IPS DF 4.7 (cell line): ENCODE data around the gene LRRFIP1.

ENCODE experiments used
- DNase-seq: peaks from one replicate; pipeline ENCODE4 v3.0.0-alpha.2; 2013; ENCODE audit warnings: low spot score; ENCODE audit errors: extremely low read depth

The LRRFIP1 gene

GRCh38 chr2:237701033-237701858, 73.9 kb downstream of the LRRFIP1 start:
- DNase-seq: no peak

- DNase-seq: no peak
Measured at GRCh38 chr2:237701859-237702390, 74.5 kb downstream of the LRRFIP1 start.

- no peak for DNase-seq
Measured at GRCh38 chr2:237702441-237703391, 75.3 kb downstream of the LRRFIP1 start.

- DNase-seq: no peak
Measured at GRCh38 chr2:237704501-237705434, 77.4 kb downstream of the LRRFIP1 start.

- no peak for DNase-seq
Measured at GRCh38 chr2:237706257-237706656, 78.9 kb downstream of the LRRFIP1 start.

- DNase-seq: no peak
Measured at GRCh38 chr2:237708065-237708398, 80.6 kb downstream of the LRRFIP1 start.

GRCh38 chr2:237708491-237708890, 81.1 kb downstream of the LRRFIP1 start:
- no peak for DNase-seq

GRCh38 chr2:237708961-237709360, 81.6 kb downstream of the LRRFIP1 start:
- DNase-seq: no peak

- no peak for DNase-seq
Measured at GRCh38 chr2:237711458-237712150, 84.2 kb downstream of the LRRFIP1 start.

GRCh38 chr2:237712477-237713377, 85.3 kb downstream of the LRRFIP1 start:
- no peak for DNase-seq

- DNase-seq: no peak
Measured at GRCh38 chr2:237714690-237715458, 87.5 kb downstream of the LRRFIP1 start.

GRCh38 chr2:237715459-237715947, 88.1 kb downstream of the LRRFIP1 start:
- DNase-seq: no peak

GRCh38 chr2:237716011-237716410, 88.6 kb downstream of the LRRFIP1 start:
- no peak for DNase-seq

GRCh38 chr2:237717366-237718276, 90.2 kb downstream of the LRRFIP1 start:
- DNase-seq: no peak

- DNase-seq: no peak
Measured at GRCh38 chr2:237718277-237718634, 90.9 kb downstream of the LRRFIP1 start.

GRCh38 chr2:237720444-237720843, 93.1 kb downstream of the LRRFIP1 start:
- no peak for DNase-seq

- no peak for DNase-seq
Measured at GRCh38 chr2:237720957-237721356, 93.6 kb downstream of the LRRFIP1 start.
